Left lobe of liver (tissue), 2 donors: ENCODE data around the gene DNAJC15. TPM values are rescaled to one million over a fixed set of nuclear protein-coding genes. Genes with fewer than 3 reads are reported as not detected.

Source experiments
- ATAC-seq: fragments of 200-7000 bp; cut with Tn5 transposase; one replicate; pipeline ENCODE4 v1.9.1; 2020; ENCODE audit warnings: mild to moderate bottlenecking, moderate library complexity
- DNase-seq: peaks from one replicate; pipeline ENCODE4 v3.0.0-alpha.2; 2020; ENCODE audit warnings: low spot score
- total RNA-seq: library from RNA; stranded (reverse); gene quantifications from one replicate; pipeline ENCODE4 v1.2.1, GENCODE V29; 2021
- donor health status: DM: no; HTN: no; CAD: no; lungs with moderate emphysema.
- donor health status: DM: no; HTN: yes; CAD: no.

Gene DNAJC15
- total RNA-seq, 1 donor from 2014 or later = 9.2 TPM

DNA sequence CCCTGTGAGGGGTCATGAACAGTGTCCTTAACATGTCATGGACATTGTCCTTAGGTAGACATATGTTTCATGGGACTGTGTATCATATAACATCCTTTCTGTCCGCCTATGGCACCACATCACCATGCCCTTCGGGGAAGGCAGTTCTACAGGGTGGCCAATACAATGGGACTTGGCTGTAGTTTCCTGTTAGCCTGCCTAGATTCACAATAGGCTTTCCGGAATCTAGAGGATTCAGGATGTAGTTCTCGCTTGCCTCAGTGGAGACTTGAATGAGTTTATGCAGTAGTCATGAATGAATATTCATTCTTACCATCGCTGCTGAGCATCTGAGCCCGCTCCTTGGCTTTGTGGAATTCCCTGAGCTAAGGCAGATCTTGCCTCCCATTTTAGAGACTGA, 100.5 kb downstream of the DNAJC15 start:
- DNase-seq (no peak), ATAC-seq (no peak)

DNA sequence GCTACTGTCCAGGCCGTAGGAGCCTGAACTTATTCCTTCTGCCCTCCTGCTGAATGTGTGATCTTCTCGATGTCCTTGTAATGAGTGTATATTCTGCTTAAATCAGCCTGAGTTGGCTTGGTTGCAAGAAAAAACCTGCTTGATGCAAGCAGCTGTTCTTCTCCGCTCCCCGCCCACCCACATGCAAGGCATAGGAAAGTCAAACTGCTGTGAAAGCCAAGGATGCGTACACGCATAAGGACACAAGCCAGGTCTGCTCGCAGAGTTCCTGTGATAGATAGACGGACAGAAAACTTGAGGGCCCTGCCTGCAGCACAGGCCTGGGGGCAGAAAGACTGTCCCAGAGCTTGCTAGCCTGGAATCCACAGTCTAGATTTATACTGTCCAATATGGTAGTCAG, 101.1 kb downstream of the DNAJC15 start:
- DNase-seq = no peak
- ATAC-seq = no peak

DNA sequence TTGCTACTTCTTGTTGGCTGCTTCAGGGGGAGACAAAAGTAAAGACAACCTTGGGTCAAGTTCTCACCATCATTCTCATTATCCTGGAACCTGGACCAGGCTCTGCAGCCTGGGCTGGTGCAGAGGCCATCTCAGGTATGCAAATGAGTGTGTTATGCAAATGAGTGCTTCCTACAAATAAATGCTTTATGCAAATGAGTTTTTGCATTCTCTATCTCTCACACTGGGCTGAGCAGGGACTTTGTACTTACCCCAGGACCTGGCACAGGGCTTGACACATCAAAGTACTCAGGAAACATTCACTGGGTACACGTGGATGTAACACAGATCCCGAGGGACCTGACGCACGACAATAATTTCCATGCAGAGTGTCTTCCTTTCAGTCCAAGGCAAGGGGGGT, 103.0 kb downstream of the DNAJC15 start:
- ATAC-seq = no peak
- no peak for DNase-seq

DNA sequence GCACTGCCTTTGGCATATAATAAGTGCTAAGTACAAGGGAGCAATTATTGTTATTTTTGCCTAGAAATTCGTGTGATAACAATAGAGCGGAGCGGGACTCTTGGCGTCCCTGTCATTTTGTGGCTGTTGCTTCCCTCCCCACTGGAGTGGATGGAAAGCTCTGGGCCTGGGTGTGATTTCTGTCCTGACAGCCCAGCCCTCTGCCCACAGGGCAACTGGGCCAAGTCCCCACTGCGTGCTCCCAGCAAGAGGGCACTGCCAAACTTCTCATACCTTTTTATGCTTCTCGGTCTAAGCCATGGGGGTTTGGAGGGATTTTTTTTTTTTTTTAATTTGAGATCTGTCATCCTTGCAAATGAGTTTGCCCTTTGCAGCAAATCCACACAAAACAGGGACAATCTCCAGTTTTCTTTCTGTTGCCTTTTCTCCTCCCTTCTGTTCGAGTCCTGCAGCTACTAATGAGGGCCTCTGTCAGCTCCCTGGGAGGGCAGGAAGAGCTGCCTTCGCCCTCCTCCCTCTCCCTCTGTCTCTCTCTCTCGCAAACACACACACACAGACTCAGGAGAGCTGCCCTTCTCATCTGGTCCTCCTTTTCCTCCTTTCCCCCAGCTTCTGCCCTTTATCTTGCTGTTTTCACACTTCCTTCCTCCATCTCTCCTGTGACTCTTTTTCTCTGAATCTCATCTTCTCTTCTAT, 103.9 kb downstream of the DNAJC15 start:
- DNase-seq (no peak), ATAC-seq (no peak)

DNA sequence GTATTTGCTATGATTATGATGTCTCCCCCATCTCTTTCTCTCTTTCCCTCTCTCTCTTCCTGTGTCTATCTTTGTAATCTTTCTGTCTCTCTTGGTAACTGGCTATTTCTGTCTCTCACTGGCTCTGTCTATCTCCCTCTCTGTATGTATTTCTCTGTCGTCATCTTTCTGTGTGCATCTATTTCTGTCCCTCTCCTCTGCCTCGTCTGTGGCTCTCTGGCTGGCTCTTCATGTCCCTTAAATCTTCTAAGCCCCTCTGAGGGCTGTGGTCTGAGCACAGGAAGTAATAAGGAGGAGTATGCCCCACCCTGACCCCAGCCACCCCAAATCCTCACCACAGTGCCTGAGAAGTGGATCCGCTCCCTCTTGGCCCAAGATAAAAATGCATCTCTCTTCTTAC, 104.4 kb downstream of the DNAJC15 start:
- no peak for DNase-seq
- ATAC-seq = no peak

DNA sequence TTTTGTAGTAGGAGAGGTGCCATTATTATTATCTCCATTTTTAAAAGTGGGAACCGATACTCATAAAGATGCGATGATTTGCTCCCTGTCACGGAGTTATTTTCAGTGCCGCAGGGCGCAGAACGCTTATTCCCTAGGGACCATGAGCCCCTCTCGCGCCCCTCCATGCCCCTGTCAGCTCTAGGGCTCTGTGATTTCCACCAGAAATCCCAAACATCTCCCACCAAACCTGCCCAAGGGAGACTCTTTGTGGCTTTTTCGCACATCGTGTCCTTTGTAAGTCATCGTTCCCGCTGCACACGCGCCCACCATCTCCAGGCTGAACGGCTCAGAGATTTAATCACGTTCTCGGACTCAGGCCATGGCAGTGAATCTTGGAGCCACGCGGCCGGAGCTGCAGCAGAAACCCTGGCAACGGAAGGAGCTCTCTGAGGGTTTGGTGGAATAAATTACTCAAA, 105.1 kb downstream of the DNAJC15 start:
- no peak for ATAC-seq

DNA sequence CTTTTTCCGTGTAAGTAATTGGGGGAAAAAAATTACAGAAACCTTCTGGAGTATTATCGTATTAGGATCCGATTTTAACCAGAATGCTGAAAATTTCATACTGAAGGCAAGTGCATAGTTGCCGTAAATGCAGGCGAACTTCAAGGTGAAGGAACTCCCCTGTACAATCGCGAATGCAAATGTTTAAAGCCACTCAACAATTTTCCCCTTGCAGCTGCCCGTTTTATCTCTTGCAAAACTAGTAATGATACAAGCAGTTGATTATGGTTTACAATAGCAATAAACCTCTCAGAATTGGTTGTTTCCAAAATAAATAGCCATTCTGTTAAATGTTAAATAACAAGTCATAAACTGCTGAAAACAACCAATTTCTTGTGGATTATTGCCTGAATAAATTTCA, 105.7 kb downstream of the DNAJC15 start:
- ATAC-seq (no peak), DNase-seq (no peak)

More for the DNA sequence above, 105.1 kb downstream of the DNAJC15 start:
- DNase-seq = no peak

DNA sequence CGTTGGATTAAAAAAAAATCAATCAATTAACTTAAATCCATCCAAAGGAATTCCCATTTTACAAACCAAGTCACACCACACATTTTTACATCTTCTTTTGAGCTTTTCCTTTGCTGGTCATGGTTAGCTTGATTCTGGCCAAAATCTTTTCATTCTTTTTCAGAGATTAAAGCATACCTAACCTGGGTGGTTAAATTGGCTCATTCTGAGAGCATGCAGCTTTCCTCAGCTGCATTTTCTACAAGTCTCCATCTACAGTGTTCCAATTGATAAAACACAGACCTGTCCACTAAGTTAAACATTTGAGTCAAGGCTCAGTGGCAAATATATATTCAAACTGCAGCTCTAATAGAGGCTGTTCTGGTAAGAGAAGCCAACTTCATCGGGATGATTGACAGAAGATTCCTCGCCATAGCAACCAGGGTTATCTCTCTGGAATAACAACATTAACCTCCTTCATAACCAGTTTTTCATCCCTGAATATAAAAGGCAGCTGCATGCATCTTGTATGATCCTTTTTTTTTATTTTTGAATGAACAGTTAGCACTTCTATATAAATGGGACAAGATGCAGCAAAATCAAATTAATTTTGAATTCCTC, 106.2 kb downstream of the DNAJC15 start:
- ATAC-seq = no peak
- no peak for DNase-seq

DNA sequence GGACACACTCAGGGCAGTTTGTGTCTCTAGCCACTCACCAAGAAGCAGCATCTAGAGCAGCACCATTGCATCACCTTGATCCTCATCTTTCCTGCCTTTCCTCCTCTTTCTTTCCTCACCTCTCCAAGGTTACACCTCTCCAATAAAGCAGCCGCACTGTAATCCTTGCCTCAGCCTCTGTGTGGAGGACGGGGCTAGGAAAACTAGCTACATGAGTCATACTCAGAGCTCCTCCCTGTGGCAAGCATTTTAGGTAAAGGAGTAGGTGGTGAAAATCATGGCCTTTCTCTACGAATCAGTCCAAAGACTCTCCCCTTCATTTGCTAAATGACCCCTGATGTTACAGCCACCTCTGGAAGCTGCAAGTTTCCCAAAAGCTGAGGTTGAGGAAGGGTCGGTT, 108.9 kb downstream of the DNAJC15 start:
- ATAC-seq (peak; percentile 78), DNase-seq (no peak)

DNA sequence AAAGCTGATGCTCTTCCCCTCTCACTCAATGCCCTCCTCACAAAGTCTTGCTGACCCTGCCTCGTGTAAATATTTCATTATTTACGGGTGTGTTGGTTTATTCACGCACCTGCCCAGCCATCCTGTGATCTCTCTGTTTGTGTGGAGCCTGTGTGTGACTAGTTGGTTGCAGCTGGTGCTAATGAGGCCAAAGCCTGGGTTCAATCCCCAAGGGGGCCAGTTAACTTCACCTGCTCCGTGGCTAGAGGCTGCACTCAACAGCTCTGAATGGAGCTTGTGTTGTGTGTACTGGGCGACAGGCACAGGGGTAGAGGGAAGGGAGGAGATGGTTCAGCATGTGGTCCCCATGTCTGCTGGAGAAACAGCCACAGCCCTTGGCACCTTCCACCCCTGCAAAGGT, 109.5 kb downstream of the DNAJC15 start:
- DNase-seq (no peak), ATAC-seq (no peak)

DNA sequence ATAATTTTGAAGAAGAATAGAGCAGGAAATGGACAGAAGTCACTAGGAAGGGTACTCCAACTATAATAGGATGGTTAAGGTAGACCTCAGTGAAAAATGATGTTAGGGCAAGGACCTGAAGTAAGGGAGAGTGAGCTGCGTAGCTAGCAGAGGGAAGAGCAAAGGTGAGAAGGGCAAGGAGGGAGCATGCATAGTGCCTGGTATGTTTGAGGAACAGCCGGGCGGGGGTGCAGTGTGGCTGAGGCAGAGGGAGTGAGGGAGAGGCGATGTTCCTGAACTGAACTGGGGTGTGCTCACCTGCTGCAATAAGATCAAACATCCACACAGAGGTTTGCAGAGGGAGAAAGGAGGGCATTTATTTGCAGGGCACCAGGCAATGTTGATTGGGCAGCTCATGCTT, 110.4 kb downstream of the DNAJC15 start:
- DNase-seq (no peak), ATAC-seq (no peak)

DNA sequence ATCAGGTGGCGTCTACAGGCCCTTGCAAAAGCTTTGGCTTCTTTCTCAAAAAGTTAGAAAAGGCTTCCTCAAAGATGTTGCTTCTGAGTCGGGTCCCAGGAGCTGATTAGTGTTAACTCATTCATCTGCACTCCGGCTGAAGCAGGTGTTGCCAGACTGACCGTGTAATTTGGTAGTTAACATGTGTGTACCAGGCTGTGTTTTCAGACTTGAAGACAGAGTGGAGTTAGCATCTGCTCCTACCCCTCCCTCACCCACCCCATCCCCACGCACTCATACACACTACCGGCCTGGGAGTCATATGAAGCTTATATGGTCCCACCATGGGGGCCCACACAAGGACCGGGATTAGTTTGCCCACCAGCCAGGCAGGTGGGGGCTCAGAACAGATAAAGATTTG, 111.5 kb downstream of the DNAJC15 start:
- no peak for DNase-seq
- ATAC-seq = no peak

DNA sequence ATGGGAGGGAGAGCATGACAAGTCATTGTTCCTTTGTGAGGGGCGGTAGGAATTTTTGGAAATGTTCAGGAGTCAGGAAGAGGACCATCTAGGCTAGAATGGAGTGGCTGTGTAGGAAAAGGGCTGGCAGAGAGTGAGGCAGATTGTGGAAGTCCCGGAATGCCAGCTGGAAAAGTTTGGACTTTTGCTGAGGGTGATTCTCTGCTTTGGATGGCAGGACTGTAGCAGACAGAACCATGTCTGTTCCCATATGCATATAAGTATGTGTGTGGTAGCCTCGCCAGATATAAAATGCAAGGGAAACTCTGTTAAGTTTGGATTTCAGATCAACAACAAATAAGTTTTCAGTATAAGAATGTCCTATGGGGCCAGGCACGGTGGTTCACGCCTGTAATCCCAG, 112.1 kb downstream of the DNAJC15 start:
- DNase-seq (no peak), ATAC-seq (no peak)

DNA sequence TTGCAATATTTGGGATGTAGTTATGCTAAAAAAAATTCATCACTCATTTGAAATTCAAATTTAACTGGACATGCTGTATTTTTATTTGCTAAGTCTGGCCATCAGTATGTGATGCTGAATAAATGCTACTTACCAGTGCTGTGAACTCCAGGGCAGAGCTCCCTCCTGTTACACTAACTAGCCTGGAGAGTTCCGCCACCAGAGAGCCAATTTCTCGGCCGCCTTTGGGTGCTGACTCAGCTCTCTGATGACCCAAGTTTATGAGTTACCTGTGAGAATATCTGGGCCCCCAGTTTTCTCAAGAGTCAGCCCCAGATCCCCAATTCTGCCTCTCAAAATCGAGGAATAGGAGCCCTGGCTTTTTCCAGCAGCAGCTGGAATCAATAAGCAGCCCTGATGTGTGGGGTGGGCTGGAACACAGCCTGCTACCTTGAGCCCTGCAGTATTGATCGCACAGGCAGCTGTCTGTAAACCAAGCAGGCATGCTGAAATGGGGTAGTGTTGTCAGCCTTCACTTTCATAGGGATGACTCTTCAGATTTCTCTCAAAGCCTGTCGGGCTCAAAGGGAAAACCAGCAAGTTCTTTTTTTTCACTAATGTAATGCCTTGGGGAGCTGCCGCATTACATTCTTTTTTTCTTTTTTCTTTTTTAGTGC, 113.7 kb downstream of the DNAJC15 start:
- DNase-seq (peak; percentile 53), ATAC-seq (peak; percentile 95)

DNA sequence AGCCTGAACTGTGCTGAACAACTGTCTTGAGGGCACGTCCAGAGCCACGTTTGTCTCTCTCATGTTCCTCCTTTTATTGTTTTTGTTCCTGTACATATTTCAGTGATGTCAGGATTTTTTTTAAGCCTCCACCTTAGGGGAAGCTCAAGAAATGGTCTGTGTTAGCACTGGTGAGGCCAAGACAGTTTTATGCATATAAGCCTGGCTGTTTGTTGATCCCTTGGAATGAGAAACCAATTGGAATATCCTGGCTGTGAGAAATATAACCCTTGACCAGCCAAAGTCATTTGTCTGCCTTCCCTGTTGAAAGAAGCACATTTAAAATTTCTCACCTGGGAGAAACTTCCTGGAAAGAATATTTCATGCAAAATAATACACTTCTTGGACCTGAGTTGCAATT, 115.8 kb downstream of the DNAJC15 start:
- ATAC-seq = no peak

DNA sequence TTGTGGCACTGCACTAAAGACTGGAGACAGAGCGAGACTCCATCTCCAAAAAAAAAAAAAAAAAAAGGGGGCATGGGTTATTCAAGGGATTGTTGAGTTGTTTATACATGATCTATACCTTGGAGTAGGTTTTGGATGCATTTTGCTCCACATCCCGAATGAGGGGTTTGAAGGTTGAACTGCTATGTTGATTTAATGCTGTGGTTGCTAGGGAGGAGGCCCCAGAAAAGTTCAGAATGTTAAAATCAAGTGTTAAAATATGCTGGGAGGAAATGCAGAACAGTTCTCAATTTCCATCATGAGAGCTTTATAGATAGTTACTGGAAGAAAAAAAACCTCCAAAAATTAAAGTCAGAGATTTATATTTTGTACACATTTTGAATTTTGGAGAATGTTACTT, 116.5 kb downstream of the DNAJC15 start:
- ATAC-seq = no peak
- DNase-seq = no peak

More for the DNA sequence above, 115.8 kb downstream of the DNAJC15 start:
- DNase-seq = no peak

DNA sequence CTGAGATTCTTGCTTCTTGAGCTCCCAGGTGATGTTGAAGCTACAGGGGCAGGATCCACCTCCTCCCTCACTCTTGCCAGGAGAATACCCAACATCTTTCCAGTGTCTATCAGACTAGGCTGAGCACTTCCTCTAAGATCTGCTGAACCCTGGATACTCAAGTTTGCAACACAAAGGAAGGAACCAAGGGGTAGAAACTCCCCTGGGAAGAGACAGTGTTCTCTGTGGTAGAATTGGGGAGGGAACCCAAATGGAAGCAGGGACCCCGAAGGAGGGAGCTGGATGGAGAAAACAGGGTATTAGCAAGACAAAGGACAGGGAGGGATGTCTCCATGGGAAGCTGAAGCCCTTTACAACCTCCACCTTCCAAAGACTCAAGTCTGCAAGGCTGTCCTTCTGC, 117.6 kb downstream of the DNAJC15 start:
- no peak for DNase-seq
- no peak for ATAC-seq

DNA sequence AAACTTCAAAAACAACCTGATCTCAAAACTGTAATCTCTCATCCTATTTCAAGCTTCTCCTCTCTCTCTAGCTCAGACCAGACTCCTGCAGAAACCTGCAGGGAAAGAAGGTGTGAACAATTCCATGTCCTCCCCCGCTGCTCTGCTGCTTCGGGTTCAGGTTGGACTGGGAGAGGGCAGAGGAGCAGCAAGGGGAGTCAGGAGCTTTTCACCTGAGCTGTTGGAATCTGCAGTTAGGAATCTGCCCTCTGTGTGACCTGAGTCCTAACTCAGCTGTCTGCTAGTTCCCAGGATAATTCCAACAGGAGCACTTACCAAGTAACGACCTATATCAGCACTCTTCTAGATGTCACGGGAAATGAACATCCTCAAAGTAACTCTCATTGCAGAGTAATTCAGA, 118.3 kb downstream of the DNAJC15 start:
- ATAC-seq (no peak), DNase-seq (no peak)

DNA sequence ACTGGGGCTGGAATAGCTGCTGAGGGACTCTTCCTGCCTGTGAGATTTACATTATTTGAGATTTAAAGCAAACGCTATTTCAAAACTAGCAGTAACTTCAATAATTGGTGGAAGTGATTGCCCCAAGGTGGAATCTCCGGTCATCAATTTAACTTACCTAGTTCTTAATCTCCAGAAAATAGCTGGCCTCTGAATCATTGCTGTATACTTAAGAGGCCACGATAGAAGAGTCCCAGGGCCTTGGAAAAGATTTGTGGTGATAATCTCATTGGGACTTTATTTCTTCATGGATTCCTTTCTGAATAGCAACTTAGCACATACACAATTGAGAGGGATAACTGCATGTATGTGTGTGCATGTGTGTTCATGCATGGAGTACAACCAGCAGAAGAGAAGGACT, 120.2 kb downstream of the DNAJC15 start:
- DNase-seq = no peak
- ATAC-seq = no peak

DNA sequence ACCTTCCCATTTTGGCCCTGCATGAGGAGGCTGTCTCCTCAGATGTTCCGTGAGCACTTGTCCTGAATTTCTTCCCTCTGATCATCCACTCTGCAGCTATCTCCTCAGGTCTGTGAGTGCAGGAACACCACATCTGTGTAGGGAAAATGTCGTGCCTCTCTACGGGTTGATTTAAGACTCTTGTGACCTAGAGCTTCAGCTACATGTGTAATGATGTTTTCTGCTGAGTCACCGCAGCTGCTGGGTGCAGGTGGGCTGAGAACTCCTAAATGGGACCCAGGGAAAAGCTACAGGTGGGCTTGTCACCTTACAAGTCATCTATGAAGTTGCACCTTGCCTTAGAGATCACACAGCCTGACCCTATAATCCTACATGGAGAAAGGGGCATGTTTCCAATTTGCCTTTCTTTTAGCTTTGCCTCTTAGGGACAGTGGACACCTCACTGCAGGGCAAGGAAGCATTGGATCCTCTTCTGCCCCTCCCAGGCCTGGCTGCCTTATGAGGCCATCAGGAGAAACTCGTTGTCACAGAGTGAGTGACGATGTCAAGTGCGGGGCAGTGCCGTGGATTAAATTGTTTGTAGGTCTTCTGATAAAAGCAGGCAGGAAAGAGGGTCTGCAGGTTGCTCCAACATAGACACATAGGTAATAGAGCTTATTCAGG, 122.3 kb downstream of the DNAJC15 start:
- no peak for DNase-seq
- no peak for ATAC-seq

DNA sequence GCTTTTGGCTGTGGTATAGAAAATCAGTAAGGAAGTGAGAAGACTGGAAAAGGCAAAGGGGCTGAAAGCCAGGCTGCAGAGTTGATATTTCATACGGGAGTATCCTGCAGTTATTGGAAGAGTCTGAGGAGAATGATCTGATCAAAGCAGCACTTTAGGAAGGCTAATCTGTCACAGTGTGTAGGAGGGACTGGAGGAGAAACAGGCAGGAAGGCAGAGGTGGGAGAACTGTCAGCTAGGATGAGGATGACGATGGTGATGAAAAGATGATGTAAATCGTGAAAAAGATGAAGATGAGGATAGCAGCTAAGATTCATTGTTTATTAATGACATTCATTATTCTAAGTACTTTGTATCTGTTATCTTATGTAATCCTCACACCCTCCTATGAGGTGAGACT, 123.0 kb downstream of the DNAJC15 start:
- DNase-seq (no peak), ATAC-seq (no peak)
